ENCODE measurements around the gene THOC6. TPM values are rescaled to one million over a fixed set of nuclear protein-coding genes. Genes with fewer than 3 reads are reported as not detected.

The THOC6 gene
- total and polyA plus RNA-seq, 4 donors, result 10.8 to 14.8 (median 11.7) TPM

DNA sequence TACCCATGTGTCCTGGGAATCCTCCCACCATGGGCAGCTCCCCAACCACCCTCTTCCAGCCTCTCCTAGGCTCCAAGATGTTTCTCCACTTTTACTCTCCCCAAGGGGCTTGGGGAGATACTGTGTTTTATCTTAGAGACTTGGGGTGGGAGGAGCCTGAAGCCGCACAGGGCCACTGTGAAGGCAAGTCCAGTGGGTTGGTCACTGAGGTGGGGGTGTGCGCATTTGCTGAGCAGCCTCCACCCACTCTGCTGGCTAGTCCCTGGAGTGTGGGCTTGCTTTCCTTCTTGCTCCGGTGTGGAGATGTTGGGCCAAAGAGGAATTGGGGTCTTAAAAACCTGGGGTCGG is 15.2 kb upstream of the THOC6 start:
- no peak overlapping the region for H3K9ac ChIP-seq (ENCODE audit: low read depth in 1 of 2, low read length in 2 of 2)
- H3K36me3 ChIP-seq (ENCODE audit: control insufficient read depth in 4 of 4, insufficient read depth in 3 of 4, low read depth in 1 of 4, low read length in 3 of 4), result no peaks in the 10 kb centered on the region
- H3K9me3 ChIP-seq (ENCODE audit: control insufficient read depth in 4 of 4, low read length in 3 of 4), result no peaks in the 10 kb centered on the region
- H3K4me1 ChIP-seq (ENCODE audit: control insufficient read depth in 4 of 4, insufficient read depth in 4 of 4, low read length in 3 of 4), result peaks cover 19 to 49% (median 32%) of the 10 kb centered on the region in 4 donors
- TF ChIP-seq NR2F2 (IDR thresholded peaks at IDR 0.05), result no peak
- TF ChIP-seq RAD21 (IDR thresholded peaks at IDR 0.05), result no peak
- TF ChIP-seq, protein P1, sequence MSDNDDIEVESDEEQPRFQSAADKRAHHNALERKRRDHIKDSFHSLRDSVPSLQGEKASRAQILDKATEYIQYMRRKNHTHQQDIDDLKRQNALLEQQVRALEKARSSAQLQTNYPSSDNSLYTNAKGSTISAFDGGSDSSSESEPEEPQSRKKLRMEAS (IDR thresholded peaks at IDR 0.05), result no peak
- no peak for TF ChIP-seq FOXA2 (IDR thresholded peaks at IDR 0.05)
- TF ChIP-seq, protein P2, sequence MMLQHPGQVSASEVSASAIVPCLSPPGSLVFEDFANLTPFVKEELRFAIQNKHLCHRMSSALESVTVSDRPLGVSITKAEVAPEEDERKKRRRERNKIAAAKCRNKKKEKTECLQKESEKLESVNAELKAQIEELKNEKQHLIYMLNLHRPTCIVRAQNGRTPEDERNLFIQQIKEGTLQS (IDR thresholded peaks at IDR 0.05), result no peak
- TF ChIP-seq, protein P3, sequence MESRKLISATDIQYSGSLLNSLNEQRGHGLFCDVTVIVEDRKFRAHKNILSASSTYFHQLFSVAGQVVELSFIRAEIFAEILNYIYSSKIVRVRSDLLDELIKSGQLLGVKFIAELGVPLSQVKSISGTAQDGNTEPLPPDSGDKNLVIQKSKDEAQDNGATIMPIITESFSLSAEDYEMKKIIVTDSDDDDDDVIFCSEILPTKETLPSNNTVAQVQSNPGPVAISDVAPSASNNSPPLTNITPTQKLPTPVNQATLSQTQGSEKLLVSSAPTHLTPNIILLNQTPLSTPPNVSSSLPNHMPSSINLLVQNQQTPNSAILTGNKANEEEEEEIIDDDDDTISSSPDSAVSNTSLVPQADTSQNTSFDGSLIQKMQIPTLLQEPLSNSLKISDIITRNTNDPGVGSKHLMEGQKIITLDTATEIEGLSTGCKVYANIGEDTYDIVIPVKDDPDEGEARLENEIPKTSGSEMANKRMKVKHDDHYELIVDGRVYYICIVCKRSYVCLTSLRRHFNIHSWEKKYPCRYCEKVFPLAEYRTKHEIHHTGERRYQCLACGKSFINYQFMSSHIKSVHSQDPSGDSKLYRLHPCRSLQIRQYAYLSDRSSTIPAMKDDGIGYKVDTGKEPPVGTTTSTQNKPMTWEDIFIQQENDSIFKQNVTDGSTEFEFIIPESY (IDR thresholded peaks at IDR 0.05), result no peak
- TF ChIP-seq SP1 (IDR thresholded peaks at IDR 0.05), result no peak
- TF ChIP-seq TAF1 (conservative IDR thresholded peaks at IDR 0.05), result no peak
- TF ChIP-seq JUND (IDR thresholded peaks at IDR 0.05), result no peak
- TF ChIP-seq HNF4G (IDR thresholded peaks at IDR 0.05), result no peak
- TF ChIP-seq, protein P4, sequence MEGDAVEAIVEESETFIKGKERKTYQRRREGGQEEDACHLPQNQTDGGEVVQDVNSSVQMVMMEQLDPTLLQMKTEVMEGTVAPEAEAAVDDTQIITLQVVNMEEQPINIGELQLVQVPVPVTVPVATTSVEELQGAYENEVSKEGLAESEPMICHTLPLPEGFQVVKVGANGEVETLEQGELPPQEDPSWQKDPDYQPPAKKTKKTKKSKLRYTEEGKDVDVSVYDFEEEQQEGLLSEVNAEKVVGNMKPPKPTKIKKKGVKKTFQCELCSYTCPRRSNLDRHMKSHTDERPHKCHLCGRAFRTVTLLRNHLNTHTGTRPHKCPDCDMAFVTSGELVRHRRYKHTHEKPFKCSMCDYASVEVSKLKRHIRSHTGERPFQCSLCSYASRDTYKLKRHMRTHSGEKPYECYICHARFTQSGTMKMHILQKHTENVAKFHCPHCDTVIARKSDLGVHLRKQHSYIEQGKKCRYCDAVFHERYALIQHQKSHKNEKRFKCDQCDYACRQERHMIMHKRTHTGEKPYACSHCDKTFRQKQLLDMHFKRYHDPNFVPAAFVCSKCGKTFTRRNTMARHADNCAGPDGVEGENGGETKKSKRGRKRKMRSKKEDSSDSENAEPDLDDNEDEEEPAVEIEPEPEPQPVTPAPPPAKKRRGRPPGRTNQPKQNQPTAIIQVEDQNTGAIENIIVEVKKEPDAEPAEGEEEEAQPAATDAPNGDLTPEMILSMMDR (IDR thresholded peaks at IDR 0.05; ENCODE audit: low read depth, low read length, missing input control), result no peak
- TF ChIP-seq, protein P5, sequence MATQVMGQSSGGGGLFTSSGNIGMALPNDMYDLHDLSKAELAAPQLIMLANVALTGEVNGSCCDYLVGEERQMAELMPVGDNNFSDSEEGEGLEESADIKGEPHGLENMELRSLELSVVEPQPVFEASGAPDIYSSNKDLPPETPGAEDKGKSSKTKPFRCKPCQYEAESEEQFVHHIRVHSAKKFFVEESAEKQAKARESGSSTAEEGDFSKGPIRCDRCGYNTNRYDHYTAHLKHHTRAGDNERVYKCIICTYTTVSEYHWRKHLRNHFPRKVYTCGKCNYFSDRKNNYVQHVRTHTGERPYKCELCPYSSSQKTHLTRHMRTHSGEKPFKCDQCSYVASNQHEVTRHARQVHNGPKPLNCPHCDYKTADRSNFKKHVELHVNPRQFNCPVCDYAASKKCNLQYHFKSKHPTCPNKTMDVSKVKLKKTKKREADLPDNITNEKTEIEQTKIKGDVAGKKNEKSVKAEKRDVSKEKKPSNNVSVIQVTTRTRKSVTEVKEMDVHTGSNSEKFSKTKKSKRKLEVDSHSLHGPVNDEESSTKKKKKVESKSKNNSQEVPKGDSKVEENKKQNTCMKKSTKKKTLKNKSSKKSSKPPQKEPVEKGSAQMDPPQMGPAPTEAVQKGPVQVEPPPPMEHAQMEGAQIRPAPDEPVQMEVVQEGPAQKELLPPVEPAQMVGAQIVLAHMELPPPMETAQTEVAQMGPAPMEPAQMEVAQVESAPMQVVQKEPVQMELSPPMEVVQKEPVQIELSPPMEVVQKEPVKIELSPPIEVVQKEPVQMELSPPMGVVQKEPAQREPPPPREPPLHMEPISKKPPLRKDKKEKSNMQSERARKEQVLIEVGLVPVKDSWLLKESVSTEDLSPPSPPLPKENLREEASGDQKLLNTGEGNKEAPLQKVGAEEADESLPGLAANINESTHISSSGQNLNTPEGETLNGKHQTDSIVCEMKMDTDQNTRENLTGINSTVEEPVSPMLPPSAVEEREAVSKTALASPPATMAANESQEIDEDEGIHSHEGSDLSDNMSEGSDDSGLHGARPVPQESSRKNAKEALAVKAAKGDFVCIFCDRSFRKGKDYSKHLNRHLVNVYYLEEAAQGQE (IDR thresholded peaks at IDR 0.05), result no peak
- TF ChIP-seq GABPA (IDR thresholded peaks at IDR 0.05 in 1 of 2, conservative IDR thresholded peaks at IDR 0.05 in 1 of 2), result no peak
- TF ChIP-seq HNF4A (conservative IDR thresholded peaks at IDR 0.05), result no peak
- H3K4me3 ChIP-seq (ENCODE audit: low read depth in 1 of 3, low read length in 3 of 3), result no peak overlapping the region
- 85% methylated on average over 4 of the region's 4 CpGs for WGBS
- peak overlapping the region in 1 of 2 donors; percentile 90 for H3K27ac ChIP-seq (ENCODE audit: low read depth in 1 of 2, low read length in 2 of 2)
- no peak for DNase-seq (ENCODE audit: low spot score)
- no peaks in the 10 kb centered on the region for H3K27me3 ChIP-seq (ENCODE audit: control insufficient read depth in 4 of 4, insufficient read depth in 4 of 4, low read length in 3 of 4)
